Left kidney (tissue), 8 donors: ENCODE measurements around the gene ACADM. TPM values are rescaled to one million over a fixed set of nuclear protein-coding genes. Genes with fewer than 3 reads are reported as not detected.
A peak's percentile ranks its signal among the peaks of the same experiment; 100 is the strongest.
"Not testable (repeated sequence)": the region's sequence is repeated elsewhere in the genome, so short reads cannot be mapped to it uniquely, and the experiment has no call there.

Source experiments
- DNase-seq: peaks from one replicate; pipeline ENCODE4 v3.0.0-alpha.2; 2013
- long read RNA-seq, 8 donors: transcript quantifications; one replicate each; lab custom pipeline, GENCODE V29; 2026
- polyA plus RNA-seq: library from polyadenylated mRNA; unstranded; fragments of 120-200 nt; gene quantifications from one replicate; pipeline ENCODE4 v1.2.1, GENCODE V29; 2013; ENCODE audit not compliant: insufficient read length

The ACADM gene
- 147 TPM for polyA plus RNA-seq
- long read RNA-seq, donor 1, transcript ACADM-202 (12 exons, 2,619 nt) = major isoform, 18 of 101 reads
- long read RNA-seq, donor 1, partial matches to known transcripts = 77 of 101 reads
- long read RNA-seq, donor 1, other reads (novel, unspliced or antisense) = 0 of 101 reads
- long read RNA-seq, donor 2, transcript ACADM-202 (12 exons, 2,619 nt) = major isoform, 17 of 81 reads
- long read RNA-seq, donor 2, partial matches to known transcripts = 59 of 81 reads
- long read RNA-seq, donor 2, other reads (novel, unspliced or antisense) = 0 of 81 reads
- long read RNA-seq, donor 3, transcript ACADM-202 (12 exons, 2,619 nt) = major isoform, 10 of 104 reads
- long read RNA-seq, donor 3, partial matches to known transcripts = 89 of 104 reads
- long read RNA-seq, donor 3, other reads (novel, unspliced or antisense) = 0 of 104 reads
- long read RNA-seq, donor 4, partial matches to known transcripts = 6 of 6 reads
- long read RNA-seq, donor 4, other reads (novel, unspliced or antisense) = 0 of 6 reads
- long read RNA-seq, donor 5, transcript ACADM-202 (12 exons, 2,619 nt) = major isoform, 41 of 190 reads
- long read RNA-seq, donor 5, partial matches to known transcripts = 138 of 190 reads
- long read RNA-seq, donor 5, other reads (novel, unspliced or antisense) = 5 of 190 reads
- long read RNA-seq, donor 6, transcript ACADM-202 (12 exons, 2,619 nt) = major isoform, 19 of 73 reads
- long read RNA-seq, donor 6, partial matches to known transcripts = 50 of 73 reads
- long read RNA-seq, donor 6, other reads (novel, unspliced or antisense) = 0 of 73 reads
- long read RNA-seq, donor 7, transcript ACADM-202 (12 exons, 2,619 nt) = major isoform, 24 of 121 reads
- long read RNA-seq, donor 7, partial matches to known transcripts = 91 of 121 reads
- long read RNA-seq, donor 7, other reads (novel, unspliced or antisense) = 0 of 121 reads
- long read RNA-seq, donor 8, transcript ACADM-202 (12 exons, 2,619 nt) = major isoform, 7 of 56 reads
- long read RNA-seq, donor 8, partial matches to known transcripts = 46 of 56 reads
- long read RNA-seq, donor 8, other reads (novel, unspliced or antisense) = 0 of 56 reads

GRCh38 chr1:75724472-75725022 lies at the start of gene ACADM:
Gene ACADM, plus strand, starts transcription at chr1:75724709. Its CDS starts 79 bp downstream, at chr1:75724788.
- peak; percentile 86 for DNase-seq

- DNase-seq = no peak
Observed at GRCh38 chr1:75677443-75677842, 47.1 kb upstream of the ACADM start.

GRCh38 chr1:75677964-75678363 lies 46.5 kb upstream of the ACADM start:
- DNase-seq = not testable (repeated sequence)

GRCh38 chr1:75690547-75690946 lies 34.0 kb upstream of the ACADM start:
- no peak for DNase-seq

- no peak for DNase-seq
Observed at GRCh38 chr1:75693551-75693950, 31.0 kb upstream of the ACADM start.

DNA sequence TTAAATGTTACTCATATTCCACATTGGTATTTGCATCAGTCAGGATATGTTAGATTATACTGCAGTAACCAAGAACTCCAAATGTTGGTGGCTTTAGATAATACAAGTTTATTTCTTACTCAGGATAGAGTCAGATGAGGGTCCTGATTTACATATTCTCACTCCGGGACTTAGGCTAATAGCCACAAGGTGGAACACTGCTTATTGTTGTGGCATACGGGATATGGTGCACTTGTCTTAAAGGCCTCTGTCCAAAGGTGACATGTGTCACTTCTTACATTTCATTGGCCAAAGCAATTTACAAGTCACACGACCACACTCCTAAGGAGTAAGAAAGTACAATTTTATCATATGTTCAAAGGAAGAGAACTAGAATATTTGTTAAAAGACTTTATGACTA lies 28.5 kb upstream of the ACADM start:
- no peak for DNase-seq

DNA sequence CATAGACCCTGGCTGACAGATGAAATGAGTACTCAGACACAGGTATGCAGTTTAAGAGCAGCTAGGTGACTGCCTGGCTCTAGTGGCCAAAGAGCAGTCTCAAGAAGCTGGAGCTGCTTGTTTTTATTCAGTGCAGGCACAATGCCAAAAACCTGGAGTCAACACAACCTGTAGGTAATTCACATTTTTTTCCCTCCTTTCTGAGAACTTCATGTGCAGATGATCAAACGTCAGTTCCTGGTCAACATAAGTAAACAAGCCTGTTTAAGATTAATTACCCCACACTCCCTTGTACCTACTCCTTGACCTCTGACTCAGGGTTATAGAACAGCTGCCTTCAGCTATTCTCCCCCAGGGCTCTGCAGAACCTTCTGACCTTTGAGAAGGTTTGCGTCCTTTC lies 17.3 kb upstream of the ACADM start:
- DNase-seq = no peak

DNA sequence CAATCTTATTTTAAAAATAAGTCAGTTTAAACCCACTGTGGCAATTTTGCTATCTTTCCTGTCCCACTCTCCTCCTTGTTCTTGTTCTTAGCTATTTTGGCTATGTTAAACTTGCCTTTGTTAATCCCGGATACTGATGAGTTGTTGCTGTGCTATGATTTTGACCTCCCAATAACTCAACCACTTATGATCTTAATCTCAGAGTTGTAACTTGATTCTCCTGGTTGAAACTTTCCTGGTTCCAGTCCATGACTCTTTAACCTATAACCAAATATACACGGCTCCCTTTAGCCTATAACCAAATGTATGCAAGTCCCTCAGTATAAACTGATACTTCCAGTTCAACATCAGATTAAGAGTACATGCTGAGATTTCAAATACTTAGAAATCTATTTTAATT lies 15.6 kb upstream of the ACADM start:
- DNase-seq = no peak

- no peak for DNase-seq
Observed at GRCh38 chr1:75710832-75711231, 13.7 kb upstream of the ACADM start.

- no peak for DNase-seq
Observed at GRCh38 chr1:75711846-75712245, 12.7 kb upstream of the ACADM start.

GRCh38 chr1:75712306-75712705 lies 12.2 kb upstream of the ACADM start:
- no peak for DNase-seq

- no peak for DNase-seq
Observed at GRCh38 chr1:75719810-75720209, 4.7 kb upstream of the ACADM start.

GRCh38 chr1:75720325-75720724 lies 4.2 kb upstream of the ACADM start:
- DNase-seq = no peak

GRCh38 chr1:75720820-75721219 lies 3.7 kb upstream of the ACADM start:
- DNase-seq = no peak

DNA sequence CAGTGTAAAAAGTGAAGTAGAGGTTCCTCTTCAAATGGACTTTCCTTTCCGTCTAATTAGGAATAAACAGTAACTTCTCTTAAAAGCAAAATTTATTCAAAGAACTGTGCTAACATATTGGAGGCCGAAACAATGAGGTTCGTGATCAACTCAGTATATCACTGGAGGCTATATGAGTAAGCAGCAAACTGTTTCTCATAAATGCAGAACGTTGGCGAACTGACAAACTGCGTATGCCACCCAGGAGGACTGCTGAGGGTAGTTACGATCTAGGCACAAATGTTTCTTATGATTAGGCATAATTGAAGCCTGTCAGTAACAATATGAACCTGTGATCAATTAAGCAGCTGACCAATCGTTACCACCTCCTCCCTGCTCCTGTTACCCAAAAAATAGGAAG lies 2.3 kb upstream of the ACADM start:
- DNase-seq = not testable (repeated sequence)

DNA sequence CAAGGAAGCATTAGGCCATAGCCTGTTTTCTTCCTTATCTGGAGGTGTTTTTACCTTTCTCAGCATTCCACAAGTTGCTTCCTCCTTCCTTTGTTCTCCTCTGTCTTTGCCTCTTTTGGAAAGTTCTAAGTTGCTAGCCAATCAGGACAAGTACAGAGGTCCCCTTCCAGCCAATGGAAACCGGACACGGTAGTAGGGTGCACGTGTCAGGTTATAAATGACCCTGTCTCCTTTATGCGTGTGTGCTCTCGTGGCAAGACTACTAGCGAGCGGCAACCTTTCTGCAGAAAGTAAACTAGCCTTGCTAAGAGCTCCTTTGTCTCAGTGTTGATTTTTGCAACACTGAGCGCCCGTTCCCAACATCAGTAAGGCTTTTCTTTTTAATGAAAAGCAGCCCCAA lies 1.5 kb upstream of the ACADM start:
- no peak for DNase-seq

DNA sequence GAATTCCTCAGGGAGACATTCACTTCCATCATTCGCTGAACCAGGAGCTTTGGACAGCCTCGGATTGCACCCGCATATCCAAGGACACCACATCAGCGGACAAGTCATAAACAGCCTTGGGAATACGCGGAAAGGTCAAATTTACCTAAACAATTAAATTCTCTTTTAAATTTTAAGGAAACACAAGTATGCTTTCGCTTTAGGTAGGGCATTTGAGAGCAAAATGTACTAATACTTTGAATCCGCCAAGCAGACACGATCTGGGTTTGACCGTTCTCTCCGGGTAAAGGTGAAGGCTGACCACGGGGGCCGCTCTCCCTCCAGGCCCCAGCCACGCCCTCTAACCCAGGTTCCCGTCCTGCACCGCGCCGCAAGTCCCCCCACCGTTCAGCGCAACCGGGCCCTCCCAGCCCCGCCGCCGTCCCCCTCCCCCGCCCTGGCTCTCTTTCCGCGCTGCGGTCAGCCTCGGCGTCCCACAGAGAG lies 479 bp upstream of the ACADM start:
- DNase-seq = peak; percentile 75

- peak; percentile 17 for DNase-seq
Observed at GRCh38 chr1:75725266-75725665, 757 bp downstream of the ACADM start.

DNA sequence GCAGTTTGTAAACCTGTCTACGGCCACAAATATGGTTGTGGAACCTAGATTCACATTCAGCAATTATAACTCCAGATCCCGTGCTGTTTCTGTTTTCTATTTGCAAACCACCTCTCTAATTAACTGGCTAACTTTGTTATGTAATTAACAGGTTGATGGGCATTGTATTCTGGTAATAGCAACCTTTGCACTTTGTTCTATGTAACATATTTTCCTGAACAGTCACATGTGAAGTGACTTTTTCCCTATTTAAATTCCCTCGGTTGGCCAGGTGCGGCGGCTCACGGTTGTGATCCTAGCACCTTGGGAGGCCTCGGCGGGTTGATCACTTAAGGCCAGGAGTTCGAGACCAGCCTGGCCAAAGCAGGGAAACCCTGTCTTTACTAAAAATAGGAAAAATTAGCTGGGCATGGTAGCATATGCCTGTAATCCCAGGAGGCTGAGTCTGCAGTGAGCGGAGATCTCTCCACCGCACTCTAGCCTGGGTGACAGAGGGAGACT lies 1.4 kb downstream of the ACADM start:
- DNase-seq = no peak

- no peak for DNase-seq
Observed at GRCh38 chr1:75727571-75727970, 3.1 kb downstream of the ACADM start.

DNA sequence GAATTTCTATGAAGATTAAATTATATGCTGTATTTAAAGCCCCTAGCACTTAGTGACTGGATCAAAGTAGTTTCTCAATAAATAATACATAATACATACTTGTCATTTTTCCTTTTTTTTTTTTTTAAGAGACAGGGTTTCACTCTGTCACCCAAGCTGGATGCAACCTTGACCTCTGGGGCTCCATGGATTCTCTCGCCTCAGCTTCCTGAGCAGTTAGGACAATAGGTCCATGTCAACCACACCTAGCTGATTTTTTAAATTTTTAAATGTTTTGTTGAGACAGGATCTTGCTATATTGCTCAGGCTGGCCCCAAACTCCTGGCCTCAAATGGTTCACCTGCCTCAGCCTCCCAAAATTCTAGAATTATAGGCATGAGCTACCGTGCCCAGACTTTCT lies 5.9 kb downstream of the ACADM start:
- DNase-seq = no peak

DNA sequence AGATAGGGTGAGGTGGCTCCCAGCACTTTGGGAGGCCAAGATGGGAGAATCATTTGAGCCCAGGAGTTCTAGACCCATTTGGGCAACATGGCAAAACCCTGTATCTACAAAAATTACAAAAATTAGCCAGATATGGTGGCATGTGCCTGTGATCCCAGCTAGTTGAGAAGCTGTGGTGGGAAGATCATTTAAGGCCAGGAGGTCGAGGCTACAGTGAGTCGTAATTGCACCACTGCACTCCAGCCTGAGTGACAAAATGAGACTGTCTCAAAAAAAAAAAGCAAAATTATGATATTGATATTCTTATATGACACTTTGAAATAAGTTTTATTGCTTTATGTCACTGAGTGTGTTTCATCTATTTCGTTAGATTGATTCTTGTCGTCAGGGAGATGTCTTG lies 7.4 kb downstream of the ACADM start:
- DNase-seq = no peak
